SK-N-MC (cell line): ENCODE data around the gene TPRKB.
"Not testable (repeated sequence)": the region's sequence is repeated elsewhere in the genome, so short reads cannot be mapped to it uniquely, and the experiment has no call there.

Experiments used
- DNase-seq: peaks from one replicate; pipeline ENCODE4 v3.0.0-alpha.2; 2011; ENCODE audit warnings: low read depth, low spot score
- H3K27ac ChIP-seq: fragments of 200-600 bp; sonication (generic); 2 replicates; pipeline ENCODE4 v1.5.1; 2016; ENCODE audit warnings: mixed run types
- H3K36me3 ChIP-seq: fragments of 200-600 bp; sonication (generic); 2 replicates; pipeline ENCODE4 v1.6.1; 2017; ENCODE audit warnings: antibody characterized with exemption, low read length, mixed read lengths; ENCODE audit not compliant: insufficient read depth
- H3K4me3 ChIP-seq: fragments of 200-600 bp; sonication (generic); 2 replicates; pipeline ENCODE4 v1.5.1; 2016
- H3K9ac ChIP-seq: fragments of 200-600 bp; sonication (generic); 2 replicates; pipeline ENCODE4 v1.8.0; 2017; ENCODE audit warnings: mixed run types, mixed read lengths; ENCODE audit not compliant: insufficient read length
- H3K9me3 ChIP-seq: fragments of 200-600 bp; sonication (generic); 2 replicates; pipeline ENCODE4 v1.6.1; 2017; ENCODE audit warnings: low read depth, mild to moderate bottlenecking, antibody characterized with exemption, low read length, moderate library complexity, mixed read lengths
- EZH2 ChIP-seq: fragments of 200-600 bp; sonication (generic); IDR thresholded peaks from one replicate; pipeline ENCODE4 v1.6.1; 2017; ENCODE audit warnings: antibody characterized with exemption
- FOXP2 ChIP-seq: optimal IDR thresholded peaks from 2 replicates; pipeline ENCODE3; 2011; ENCODE audit warnings: mild to moderate bottlenecking, moderate library complexity; ENCODE audit not compliant: insufficient read depth; ENCODE audit errors: extremely low read length, control extremely low read depth
- POLR2AphosphoS5 ChIP-seq: IDR thresholded peaks from 2 replicates; pipeline ENCODE4 v1.6.1; 2012; ENCODE audit warnings: mild to moderate bottlenecking, low read depth, low read length, borderline replicate concordance

The TPRKB gene

GRCh38 chr2:73707058-73707457 lies 30.1 kb downstream of the TPRKB start:
- TF ChIP-seq POLR2AphosphoS5 (no peak), FOXP2 (no peak), EZH2 (no peak)
- DNase-seq = no peak
- Histone ChIP-seq H3K4me3 (no peak overlapping the region), H3K9ac (no peak overlapping the region), H3K27ac (no peak overlapping the region), H3K9me3 (no peaks in the 10 kb centered on the region), H3K36me3 (no peaks in the 10 kb centered on the region)

- H3K36me3 ChIP-seq = no peaks in the 10 kb centered on the region
- no peak for DNase-seq
- no peak overlapping the region for H3K9ac ChIP-seq
- no peak overlapping the region for H3K4me3 ChIP-seq
- no peak for TF ChIP-seq FOXP2
- no peak overlapping the region for H3K27ac ChIP-seq
- H3K9me3 ChIP-seq = no peaks in the 10 kb centered on the region
Observed at GRCh38 chr2:73705091-73705490, 32.1 kb downstream of the TPRKB start.

GRCh38 chr2:73704285-73704684 lies 32.9 kb downstream of the TPRKB start:
- H3K9ac ChIP-seq = no peak overlapping the region
- no peak for TF ChIP-seq POLR2AphosphoS5
- TF ChIP-seq EZH2 = no peak
- no peak for TF ChIP-seq FOXP2
- DNase-seq = no peak
- H3K27ac ChIP-seq = no peak overlapping the region
- no peaks in the 10 kb centered on the region for H3K9me3 ChIP-seq
- H3K36me3 ChIP-seq = no peaks in the 10 kb centered on the region
- H3K4me3 ChIP-seq = no peak overlapping the region

- Histone ChIP-seq H3K4me3 (no peak overlapping the region), H3K9me3 (no peaks in the 10 kb centered on the region), H3K36me3 (no peaks in the 10 kb centered on the region), H3K27ac (no peak overlapping the region), H3K9ac (no peak overlapping the region)
- DNase-seq = no peak
- TF ChIP-seq POLR2AphosphoS5 = no peak
- TF ChIP-seq FOXP2 = no peak
Observed at GRCh38 chr2:73703675-73704074, 33.5 kb downstream of the TPRKB start.

- DNase-seq, H3K27ac ChIP-seq, H3K4me3 ChIP-seq, H3K9me3 ChIP-seq, H3K36me3 ChIP-seq, H3K9ac ChIP-seq: not testable (repeated sequence)
Observed at GRCh38 chr2:73702852-73703493, 34.2 kb downstream of the TPRKB start.

GRCh38 chr2:73701968-73702665 lies 35.0 kb downstream of the TPRKB start:
- H3K36me3 ChIP-seq = no peaks in the 10 kb centered on the region
- DNase-seq = no peak
- TF ChIP-seq FOXP2 (no peak), EZH2 (no peak), POLR2AphosphoS5 (no peak)
- no peaks in the 10 kb centered on the region for H3K9me3 ChIP-seq
- no peak overlapping the region for H3K4me3 ChIP-seq
- H3K9ac ChIP-seq = no peak overlapping the region
- no peak overlapping the region for H3K27ac ChIP-seq

GRCh38 chr2:73701448-73701765 lies 35.7 kb downstream of the TPRKB start:
- not testable (repeated sequence) for H3K27ac ChIP-seq, H3K4me3 ChIP-seq, DNase-seq, H3K36me3 ChIP-seq, H3K9ac ChIP-seq, H3K9me3 ChIP-seq

- H3K36me3 ChIP-seq = no peaks in the 10 kb centered on the region
- no peak for DNase-seq
- H3K9me3 ChIP-seq = no peaks in the 10 kb centered on the region
- no peak overlapping the region for H3K4me3 ChIP-seq
- TF ChIP-seq EZH2 = no peak
- no peak for TF ChIP-seq FOXP2
- no peak overlapping the region for H3K9ac ChIP-seq
- H3K27ac ChIP-seq = no peak overlapping the region
Observed at GRCh38 chr2:73700661-73701447, 36.3 kb downstream of the TPRKB start.

GRCh38 chr2:73700131-73700611 lies 37.0 kb downstream of the TPRKB start:
- H3K27ac ChIP-seq = no peak overlapping the region
- TF ChIP-seq EZH2 (no peak), POLR2AphosphoS5 (no peak), FOXP2 (no peak)
- DNase-seq = no peak
- no peak overlapping the region for H3K4me3 ChIP-seq
- H3K9me3 ChIP-seq = no peaks in the 10 kb centered on the region
- H3K9ac ChIP-seq = no peak overlapping the region
- H3K36me3 ChIP-seq = no peaks in the 10 kb centered on the region
